Measurements from ENCODE around the gene TBCK.

TBCK gene

GRCh38 chr4:106312377-106312776 lies 3.6 kb downstream of the TBCK start:
- TF ChIP-seq CTCF (conservative IDR thresholded peaks at IDR 0.05) (no peak), ZFX (IDR thresholded peaks at IDR 0.05) (no peak)
- H3K27ac ChIP-seq: no peak overlapping the region

- TF ChIP-seq ZFX (IDR thresholded peaks at IDR 0.05) (no peak), CTCF (conservative IDR thresholded peaks at IDR 0.05) (no peak)
- no peak overlapping the region for H3K27ac ChIP-seq
Measured at GRCh38 chr4:106306561-106306960, 9.4 kb downstream of the TBCK start.

- TF ChIP-seq ZFX (IDR thresholded peaks at IDR 0.05): no peak
- no peak for TF ChIP-seq CTCF (conservative IDR thresholded peaks at IDR 0.05)
- no peak overlapping the region for H3K27ac ChIP-seq
Measured at GRCh38 chr4:106305435-106306055, 10.5 kb downstream of the TBCK start.

GRCh38 chr4:106304632-106305031 lies 11.4 kb downstream of the TBCK start:
- TF ChIP-seq CTCF (conservative IDR thresholded peaks at IDR 0.05) (no peak), ZFX (IDR thresholded peaks at IDR 0.05) (no peak)
- no peak overlapping the region for H3K27ac ChIP-seq

- TF ChIP-seq ZFX (IDR thresholded peaks at IDR 0.05): no peak
- no peak for TF ChIP-seq CTCF (conservative IDR thresholded peaks at IDR 0.05)
- H3K27ac ChIP-seq: no peak overlapping the region
Measured at GRCh38 chr4:106303548-106304281, 12.3 kb downstream of the TBCK start.

- no peak overlapping the region for H3K27ac ChIP-seq
- no peak for TF ChIP-seq ZFX (IDR thresholded peaks at IDR 0.05)
- no peak for TF ChIP-seq CTCF (conservative IDR thresholded peaks at IDR 0.05)
Measured at GRCh38 chr4:106302062-106302438, 14.0 kb downstream of the TBCK start.

GRCh38 chr4:106301393-106302061 lies 14.5 kb downstream of the TBCK start:
- H3K27ac ChIP-seq: no peak overlapping the region
- no peak for TF ChIP-seq ZFX (IDR thresholded peaks at IDR 0.05)
- TF ChIP-seq CTCF (conservative IDR thresholded peaks at IDR 0.05): no peak
